ENCODE data around the gene SIM2. TPM values are rescaled to one million over a fixed set of nuclear protein-coding genes. Genes with fewer than 3 reads are reported as not detected.

The SIM2 gene
- total RNA-seq, 1 experiment from 2014 or later, result not detected

GRCh38 chr21:36745459-36745858 is 46.5 kb downstream of the SIM2 start:
- H3K4me3 Mint-ChIP-seq, result no peak overlapping the region
- H3K27ac ChIP-seq (ENCODE audit: insufficient read length, low read depth, low read length), result no peak overlapping the region
- WGBS (ENCODE audit: extremely low coverage, insufficient read length, low lambda C conversion rate), result no CpG with 5 or more reads among the region's 5 CpGs

More at GRCh38 chr21:36745459-36745858, 46.5 kb downstream of the SIM2 start:
- Histone ChIP-seq H3K9ac (ENCODE audit: extremely low read depth, insufficient read length, low read length) (no peak overlapping the region), H3K4me1 (ENCODE audit: insufficient read depth, low read length) (peaks cover 8% of the 10 kb centered on the region; the same call in 1 of the 2 replicates), H3K27me3 (ENCODE audit: insufficient read depth, low read length) (peaks cover 5% of the 10 kb centered on the region; the same call in 1 of the 2 replicates), H2BK120ac (ENCODE audit: low read depth, low read length, poor library complexity, severe bottlenecking) (no peak overlapping the region), H2BK15ac (ENCODE audit: low read depth, low read length) (no peak overlapping the region), H3K14ac (ENCODE audit: insufficient read depth, low read length) (no peak overlapping the region), H3K9me3 (ENCODE audit: control insufficient read depth, low read depth, low read length) (no peaks in the 10 kb centered on the region), H2AFZ (ENCODE audit: low read length) (no peak overlapping the region), H3T11ph (ENCODE audit: low read length) (no peak overlapping the region), H4K91ac (ENCODE audit: insufficient read length, low read depth, low read length) (no peak overlapping the region), H3K18ac (ENCODE audit: insufficient read length, low read depth, low read length) (no peak overlapping the region), H3K56ac (ENCODE audit: insufficient read length, low read depth, low read length) (no peak overlapping the region), H3K23ac (ENCODE audit: insufficient read length, low read depth, low read length) (no peak overlapping the region), H2BK12ac (ENCODE audit: insufficient read length, low read depth, low read length) (no peak overlapping the region), H3K79me1 (ENCODE audit: insufficient read depth, low read depth, low read length, poor library complexity, severe bottlenecking) (no peaks in the 10 kb centered on the region), H3K4me2 (ENCODE audit: insufficient read depth, insufficient read length, low read length) (no peak overlapping the region), H2AK5ac (ENCODE audit: insufficient read length, low read length) (no peak overlapping the region), H2BK5ac (ENCODE audit: insufficient read length, low read length) (no peak overlapping the region), H3K79me2 (ENCODE audit: insufficient read depth, low read length) (no peaks in the 10 kb centered on the region), H3K23me2 (ENCODE audit: insufficient read length, low read depth, low read length, poor library complexity, severe bottlenecking) (peaks cover 7% of the 10 kb centered on the region), H2BK20ac (ENCODE audit: low read depth, low read length, poor library complexity, severe bottlenecking) (no peak overlapping the region), H3K4ac (ENCODE audit: low read depth, low read length) (no peak overlapping the region), H4K8ac (replicated peaks; ENCODE audit: insufficient read length, low read depth, low read length) (no peak overlapping the region), H4K5ac (ENCODE audit: insufficient read length, low read depth, low read length) (no peak overlapping the region), H4K20me1 (ENCODE audit: control insufficient read depth, insufficient read depth, insufficient read length) (no peaks in the 10 kb centered on the region)
- Mint-ChIP-seq H3K36me3 (ENCODE audit: insufficient read depth in 1 of 3, low read depth in 3 of 3) (0 out of 7 replicates have a peak, but pooled peaks cover 0 to 3% (median 0%) of the 10 kb centered on the region in 3 experiments), H3K9me3 (no peaks in the 10 kb centered on the region; a peak in 1 of 5 replicates), H3K4me1 (peaks cover 29 to 32% of the 10 kb centered on the region in 2 experiments), H3K27me3 (ENCODE audit: low read depth) (peaks cover 44% of the 10 kb centered on the region), H3K27ac (no peak overlapping the region)
- DNase-seq, result no peak
- TF ChIP-seq, protein P1, sequence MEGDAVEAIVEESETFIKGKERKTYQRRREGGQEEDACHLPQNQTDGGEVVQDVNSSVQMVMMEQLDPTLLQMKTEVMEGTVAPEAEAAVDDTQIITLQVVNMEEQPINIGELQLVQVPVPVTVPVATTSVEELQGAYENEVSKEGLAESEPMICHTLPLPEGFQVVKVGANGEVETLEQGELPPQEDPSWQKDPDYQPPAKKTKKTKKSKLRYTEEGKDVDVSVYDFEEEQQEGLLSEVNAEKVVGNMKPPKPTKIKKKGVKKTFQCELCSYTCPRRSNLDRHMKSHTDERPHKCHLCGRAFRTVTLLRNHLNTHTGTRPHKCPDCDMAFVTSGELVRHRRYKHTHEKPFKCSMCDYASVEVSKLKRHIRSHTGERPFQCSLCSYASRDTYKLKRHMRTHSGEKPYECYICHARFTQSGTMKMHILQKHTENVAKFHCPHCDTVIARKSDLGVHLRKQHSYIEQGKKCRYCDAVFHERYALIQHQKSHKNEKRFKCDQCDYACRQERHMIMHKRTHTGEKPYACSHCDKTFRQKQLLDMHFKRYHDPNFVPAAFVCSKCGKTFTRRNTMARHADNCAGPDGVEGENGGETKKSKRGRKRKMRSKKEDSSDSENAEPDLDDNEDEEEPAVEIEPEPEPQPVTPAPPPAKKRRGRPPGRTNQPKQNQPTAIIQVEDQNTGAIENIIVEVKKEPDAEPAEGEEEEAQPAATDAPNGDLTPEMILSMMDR (conservative IDR thresholded peaks at IDR 0.05), result no peak

Measured in H9 (cell line).